22Rv1 (cell line): ENCODE measurements around the gene SLC22A1.

ENCODE experiments used
- ZFX ChIP-seq: fragments of 450-650 bp; IDR thresholded peaks from 2 replicates; pipeline ENCODE4 v1.6.1; 2017; ENCODE audit warnings: antibody characterized with exemption, borderline replicate concordance
- TF ChIP-seq, protein P1 (sequence below): fragments of 450-650 bp; IDR thresholded peaks from 2 replicates; pipeline ENCODE4 v1.5.1; 2017; ENCODE audit warnings: mild to moderate bottlenecking

DNA sequence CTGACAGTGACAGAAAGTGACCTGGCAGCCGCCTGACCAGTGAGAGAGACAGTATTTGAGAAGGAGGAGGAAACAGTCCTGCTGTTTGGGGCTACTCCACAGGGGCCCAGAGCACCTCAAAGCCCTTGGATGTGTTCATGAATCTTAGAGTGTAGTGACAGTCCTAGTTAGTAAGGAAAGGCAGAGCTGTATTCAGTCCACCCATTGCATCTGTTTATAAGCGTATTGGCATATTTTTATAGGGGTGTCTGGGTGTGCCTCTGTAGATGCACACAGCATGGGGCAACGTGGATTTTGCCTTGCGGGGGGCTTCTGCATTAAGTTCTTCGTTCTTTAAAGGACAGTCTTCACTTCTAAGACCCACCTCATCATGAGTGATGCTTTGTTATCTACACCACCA, 44.6 kb upstream of the SLC22A1 start:
- TF ChIP-seq, protein P1, sequence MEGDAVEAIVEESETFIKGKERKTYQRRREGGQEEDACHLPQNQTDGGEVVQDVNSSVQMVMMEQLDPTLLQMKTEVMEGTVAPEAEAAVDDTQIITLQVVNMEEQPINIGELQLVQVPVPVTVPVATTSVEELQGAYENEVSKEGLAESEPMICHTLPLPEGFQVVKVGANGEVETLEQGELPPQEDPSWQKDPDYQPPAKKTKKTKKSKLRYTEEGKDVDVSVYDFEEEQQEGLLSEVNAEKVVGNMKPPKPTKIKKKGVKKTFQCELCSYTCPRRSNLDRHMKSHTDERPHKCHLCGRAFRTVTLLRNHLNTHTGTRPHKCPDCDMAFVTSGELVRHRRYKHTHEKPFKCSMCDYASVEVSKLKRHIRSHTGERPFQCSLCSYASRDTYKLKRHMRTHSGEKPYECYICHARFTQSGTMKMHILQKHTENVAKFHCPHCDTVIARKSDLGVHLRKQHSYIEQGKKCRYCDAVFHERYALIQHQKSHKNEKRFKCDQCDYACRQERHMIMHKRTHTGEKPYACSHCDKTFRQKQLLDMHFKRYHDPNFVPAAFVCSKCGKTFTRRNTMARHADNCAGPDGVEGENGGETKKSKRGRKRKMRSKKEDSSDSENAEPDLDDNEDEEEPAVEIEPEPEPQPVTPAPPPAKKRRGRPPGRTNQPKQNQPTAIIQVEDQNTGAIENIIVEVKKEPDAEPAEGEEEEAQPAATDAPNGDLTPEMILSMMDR: no peak
- TF ChIP-seq ZFX: no peak
